ENCODE results near the gene AICDA.
A peak's percentile ranks its signal among the peaks of the same experiment; 100 is the strongest.
"Not testable (repeated sequence)": the region's sequence is repeated elsewhere in the genome, so short reads cannot be mapped to it uniquely, and the experiment has no call there.

AICDA gene

DNA sequence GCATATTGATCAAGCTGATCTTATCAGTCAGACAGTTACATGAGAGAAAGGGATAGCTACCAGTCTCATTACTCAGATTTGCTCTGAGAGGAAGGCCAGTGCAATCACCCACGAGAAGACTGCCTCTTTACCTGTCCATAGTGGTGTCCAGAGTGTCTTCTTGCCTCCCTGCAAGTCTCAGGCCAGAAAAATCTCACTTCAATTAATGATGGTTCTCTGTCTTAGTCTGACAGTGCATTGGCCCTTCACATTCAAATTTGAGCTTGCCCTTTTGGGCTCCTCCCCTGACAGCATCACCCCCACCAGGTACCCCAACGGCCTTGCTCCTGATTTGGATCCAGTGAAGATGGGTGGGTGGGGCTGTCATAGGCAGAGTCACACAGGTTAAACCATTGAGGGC is at the start of gene AICDA:
TSS of gene AICDA (minus strand) at position 231 of the 400 bp plus-strand sequence. CDS start at position 139, 92 bp downstream.
- DNase-seq = no peak

DNA sequence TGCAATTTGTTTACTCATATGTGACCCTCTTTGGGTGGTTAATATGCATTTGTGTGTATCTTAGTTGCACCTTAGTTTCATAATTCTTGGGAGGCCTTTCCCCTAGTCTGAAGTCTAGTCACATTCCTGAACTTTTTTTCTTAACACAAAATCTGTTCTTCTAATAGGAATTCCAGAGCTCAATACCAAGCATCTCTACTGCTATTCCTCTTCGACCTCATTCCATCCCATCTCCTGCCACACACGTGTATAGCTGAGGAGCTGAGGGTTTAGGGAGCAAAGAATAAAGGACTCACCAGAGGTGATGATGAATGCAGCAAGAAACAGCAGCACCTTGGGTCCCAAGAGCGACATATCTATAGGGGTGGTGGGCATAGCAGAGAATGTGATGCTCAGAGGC is 49.1 kb upstream of the AICDA start:
- no peak for DNase-seq

- DNase-seq = no peak
These were observed 48.4 kb upstream of the AICDA start for GRCh38 chr12:8661016-8661415.

GRCh38 chr12:8658346-8658745 is 45.7 kb upstream of the AICDA start:
- DNase-seq = no peak

- DNase-seq = no peak
These were observed 42.8 kb upstream of the AICDA start for GRCh38 chr12:8655421-8655820.

DNA sequence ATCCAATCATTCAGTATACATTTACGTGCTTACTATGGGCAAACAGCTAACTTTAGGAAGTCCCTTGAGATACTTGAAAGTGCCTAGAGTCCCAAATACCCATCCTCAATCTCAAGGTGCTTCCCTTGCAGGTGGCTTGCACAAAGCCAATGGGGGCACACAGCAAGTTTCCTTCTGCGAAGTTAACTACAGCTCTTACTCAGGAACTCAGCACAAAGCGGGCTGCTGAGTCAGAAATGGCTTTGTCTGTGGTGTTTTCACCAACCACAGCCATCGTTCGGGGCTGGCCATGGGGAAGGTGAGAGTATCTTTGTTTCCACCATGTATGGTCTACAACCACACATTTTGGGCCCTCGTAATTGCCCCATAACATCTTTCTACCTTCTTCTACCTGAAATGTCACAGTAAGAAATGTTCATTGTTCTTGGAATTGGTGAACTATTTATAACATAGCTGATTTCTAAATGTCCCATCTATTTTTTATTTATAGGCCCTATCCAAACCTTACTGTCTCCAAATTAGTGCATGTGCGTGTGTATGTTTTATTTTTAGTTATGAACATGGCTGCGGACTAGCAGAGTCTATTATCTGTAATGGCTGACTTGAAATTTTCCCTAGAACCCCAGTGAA is 36.0 kb upstream of the AICDA start:
- peak; percentile 68 to 78 for DNase-seq

DNA sequence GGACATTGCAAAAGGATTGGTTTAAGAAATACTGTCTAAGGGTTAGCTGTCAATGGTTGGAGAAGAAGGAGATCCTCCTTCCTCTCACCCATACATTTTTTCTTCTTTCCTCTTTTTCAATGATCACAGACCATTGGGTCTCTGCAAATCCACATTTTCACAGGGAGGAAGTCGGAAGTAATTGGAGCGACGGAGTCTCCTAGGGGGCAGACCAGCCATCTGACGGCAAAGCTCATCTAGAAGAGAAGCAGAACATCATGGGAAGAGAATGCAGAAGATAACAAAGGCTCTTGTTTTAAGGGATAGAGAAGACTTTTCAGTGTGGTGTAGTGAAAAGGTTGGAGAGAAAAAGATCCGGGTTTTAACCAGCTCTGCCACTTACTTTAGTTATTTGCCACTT is 35.3 kb upstream of the AICDA start:
- no peak for DNase-seq

DNA sequence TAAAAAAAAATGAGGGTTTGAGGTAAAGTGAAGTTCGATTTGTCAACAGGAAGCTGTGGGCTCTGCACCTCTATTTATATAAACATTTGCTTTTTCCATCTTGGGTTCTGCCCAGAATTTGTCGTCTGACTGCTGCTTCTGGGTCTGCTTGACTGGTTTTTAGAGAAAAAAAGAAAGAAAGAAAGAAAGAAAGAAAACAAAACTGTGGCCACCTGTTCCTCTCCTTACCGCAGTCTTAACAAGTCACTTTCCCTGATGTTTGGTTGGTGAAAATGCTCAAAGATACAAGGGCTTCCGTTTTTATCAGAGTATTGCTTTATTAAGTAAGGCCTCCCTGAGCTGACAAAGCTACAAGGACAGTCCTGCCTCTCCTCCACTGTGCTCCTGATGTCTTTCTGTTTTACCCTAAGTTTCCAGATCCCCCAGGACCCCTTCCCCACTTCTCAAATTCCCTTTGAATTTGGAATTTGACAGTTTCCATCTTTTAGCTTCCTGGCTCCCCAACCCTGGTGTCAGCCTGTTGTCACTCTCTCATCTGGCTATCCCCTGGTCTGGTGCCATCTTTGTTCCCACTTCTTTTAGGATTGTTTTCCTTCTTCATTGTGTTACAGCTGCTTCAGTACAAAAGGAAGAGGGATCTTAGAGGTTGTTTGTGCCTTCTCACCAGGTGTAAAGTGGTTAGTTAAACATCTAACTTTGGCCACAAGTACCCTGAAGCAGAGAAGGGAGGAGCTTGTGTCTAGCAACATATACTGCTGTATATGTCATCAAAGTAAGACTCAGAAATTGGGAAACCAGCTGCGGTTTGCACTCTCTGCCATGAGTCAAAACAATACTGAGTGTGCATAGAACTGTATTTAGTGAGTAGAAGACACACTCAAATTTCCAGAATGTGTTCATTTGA is 31.9 kb upstream of the AICDA start:
- DNase-seq = peak; percentile 45 to 62

DNA sequence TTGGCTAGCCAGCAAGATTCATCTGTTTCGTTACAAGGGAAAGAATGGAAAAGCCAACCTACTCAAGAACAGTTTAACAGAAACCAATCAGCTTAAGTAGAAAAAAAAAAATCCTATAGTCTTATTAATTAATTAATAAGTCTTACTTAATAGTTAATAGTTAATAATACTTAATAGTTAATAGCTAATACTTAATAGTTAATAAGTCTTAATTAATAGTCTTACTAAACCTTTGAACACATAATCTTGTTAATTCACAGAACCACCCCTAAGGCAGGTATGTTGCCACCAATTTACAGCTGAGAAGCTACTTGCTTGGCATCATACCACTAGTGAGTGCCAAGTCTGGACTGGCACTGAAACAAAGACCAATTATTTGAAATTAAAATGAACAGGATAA is 30.1 kb upstream of the AICDA start:
- DNase-seq = no peak

DNA sequence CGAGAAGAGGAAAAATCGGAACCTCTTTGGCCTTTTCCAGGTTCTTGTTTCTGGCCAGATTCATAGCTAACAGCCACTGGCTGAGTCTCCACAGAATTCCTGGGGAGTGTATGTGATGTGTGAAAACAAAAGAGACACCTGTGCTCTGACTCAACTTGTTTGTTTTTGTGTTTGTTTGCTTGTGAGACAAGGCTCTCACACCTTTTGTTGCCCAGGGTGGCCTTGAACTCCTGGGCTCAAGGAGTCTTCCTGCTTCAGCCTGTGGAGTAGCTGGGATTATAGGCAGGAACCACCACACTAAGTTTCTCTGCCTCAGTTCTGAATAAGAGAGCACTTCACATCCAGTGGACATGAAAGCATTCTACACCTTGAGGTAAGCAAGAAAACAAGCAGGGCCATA is 27.3 kb upstream of the AICDA start:
- DNase-seq = no peak

DNA sequence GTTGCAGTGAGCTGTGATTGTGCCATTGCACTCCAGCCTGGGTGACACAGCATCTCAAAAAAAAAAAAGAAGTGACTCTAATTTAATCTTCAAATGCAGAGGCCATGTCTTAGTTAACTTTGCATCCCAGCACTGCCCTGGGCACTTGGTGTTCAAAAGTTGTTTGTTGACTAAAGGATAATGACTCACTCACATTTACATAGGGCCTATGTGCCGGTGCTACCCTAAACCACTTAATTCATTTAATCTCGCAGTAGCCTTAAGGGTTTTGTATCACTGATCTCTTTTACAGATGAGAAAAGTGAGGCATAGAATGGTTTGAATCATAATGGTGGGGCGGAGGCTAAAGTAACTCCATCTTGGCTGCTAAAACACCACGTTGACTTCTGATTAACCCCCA is 26.3 kb upstream of the AICDA start:
- no peak for DNase-seq

- no peak for DNase-seq
These were observed 25.0 kb upstream of the AICDA start for GRCh38 chr12:8637666-8638065.

GRCh38 chr12:8637244-8637643 is 24.6 kb upstream of the AICDA start:
- no peak for DNase-seq

DNA sequence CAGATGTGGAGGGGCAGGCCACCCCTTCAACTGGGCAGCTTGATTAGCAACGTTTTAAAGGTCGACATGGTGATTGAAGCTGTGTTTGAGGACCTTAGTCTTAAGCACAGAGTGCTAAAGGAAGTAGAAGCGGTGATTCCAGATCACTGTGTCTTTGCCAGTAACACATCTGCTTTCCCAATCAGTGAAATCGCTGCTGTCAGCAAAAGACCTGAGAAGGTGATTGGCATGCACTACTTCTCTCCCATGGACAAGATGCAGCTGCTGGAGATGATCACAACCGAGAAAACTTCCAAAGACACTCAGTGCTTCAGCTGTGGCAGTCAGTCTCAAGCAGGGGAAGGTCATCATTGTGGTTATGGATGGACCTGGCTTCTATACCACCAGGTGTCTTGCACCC is 23.9 kb upstream of the AICDA start:
- DNase-seq = no peak

GRCh38 chr12:8636007-8636346 is 23.3 kb upstream of the AICDA start:
- not testable (repeated sequence) for DNase-seq

DNA sequence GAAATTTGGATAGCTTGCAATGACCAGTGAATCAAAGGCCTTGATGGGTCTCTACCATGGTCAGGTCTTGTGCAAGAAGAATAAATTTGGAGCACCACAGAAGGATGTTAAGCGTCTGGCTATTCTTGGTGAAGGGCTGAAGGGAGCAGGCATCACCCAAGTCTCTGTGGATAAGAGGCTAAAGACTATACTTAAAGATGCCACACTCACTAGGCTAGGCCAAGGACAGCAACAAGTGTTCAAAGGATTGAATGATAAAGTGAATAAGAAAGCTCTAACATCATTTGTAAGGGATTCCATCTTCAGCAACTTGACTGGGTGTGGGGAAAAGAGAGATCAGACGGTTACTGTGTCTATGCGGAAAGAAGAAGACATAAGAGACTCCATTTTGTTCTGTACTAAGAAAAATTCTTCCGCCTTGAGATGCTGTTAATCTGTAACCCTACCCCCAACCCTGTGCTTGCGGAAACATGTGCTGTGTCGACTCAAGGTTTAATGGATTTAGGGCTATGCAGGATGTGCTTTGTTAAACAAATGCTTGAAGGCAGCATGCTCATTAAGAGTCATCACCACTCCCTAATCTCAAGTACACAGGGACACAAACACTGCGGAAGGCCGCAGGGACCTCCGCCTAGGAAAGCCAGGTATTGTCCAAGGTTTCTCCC is 22.8 kb upstream of the AICDA start:
- DNase-seq = not testable (repeated sequence)

- no peak for DNase-seq
These were observed 17.5 kb upstream of the AICDA start for GRCh38 chr12:8630131-8630530.

DNA sequence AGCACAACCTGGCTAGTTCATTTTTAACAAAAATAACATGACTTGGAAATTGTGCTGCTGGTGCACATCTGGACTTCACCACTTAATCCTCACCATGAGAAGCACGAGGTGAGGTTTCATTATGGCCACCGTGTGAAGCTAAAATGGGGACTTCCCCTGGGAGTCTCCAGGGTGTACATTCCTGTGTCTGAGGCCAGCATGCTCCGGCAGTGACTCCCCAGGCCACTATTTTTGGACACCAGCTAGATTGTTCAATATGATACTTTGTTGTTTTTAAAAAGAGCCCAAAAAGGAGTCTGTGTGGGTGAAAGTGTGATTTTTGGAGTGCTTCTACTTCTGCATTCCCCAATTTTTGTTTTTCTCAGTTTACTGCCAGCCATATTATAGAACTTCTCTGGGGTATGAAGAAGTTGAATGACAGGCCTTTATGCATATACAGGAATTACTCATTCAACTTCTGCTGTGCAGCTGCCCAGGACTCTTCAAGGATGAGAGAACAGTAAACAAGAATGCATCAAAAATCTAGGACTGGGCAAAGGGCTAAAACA is 16.9 kb upstream of the AICDA start:
- no peak for DNase-seq

DNA sequence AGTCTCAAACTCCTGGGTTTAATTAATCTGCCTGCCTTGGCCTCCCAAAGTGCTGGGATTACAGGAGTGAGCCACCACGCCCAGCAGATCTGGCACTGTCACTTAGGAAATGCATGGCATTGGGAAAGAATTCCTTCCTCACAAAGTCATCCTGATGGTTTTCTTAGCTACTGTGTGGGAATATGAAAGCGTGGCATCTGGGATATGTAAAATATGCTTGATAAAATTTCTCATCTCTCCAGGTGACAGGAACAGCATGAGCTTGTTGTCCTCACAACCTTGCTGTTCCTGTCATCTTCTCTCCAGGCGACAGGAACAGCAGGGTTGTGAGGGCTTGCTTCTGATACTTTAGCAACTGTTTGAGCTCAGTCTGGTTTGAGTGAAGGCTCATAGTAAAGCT is 16.1 kb upstream of the AICDA start:
- DNase-seq = no peak

- DNase-seq = not testable (repeated sequence)
These were observed 12.1 kb upstream of the AICDA start for GRCh38 chr12:8624750-8625149.

DNA sequence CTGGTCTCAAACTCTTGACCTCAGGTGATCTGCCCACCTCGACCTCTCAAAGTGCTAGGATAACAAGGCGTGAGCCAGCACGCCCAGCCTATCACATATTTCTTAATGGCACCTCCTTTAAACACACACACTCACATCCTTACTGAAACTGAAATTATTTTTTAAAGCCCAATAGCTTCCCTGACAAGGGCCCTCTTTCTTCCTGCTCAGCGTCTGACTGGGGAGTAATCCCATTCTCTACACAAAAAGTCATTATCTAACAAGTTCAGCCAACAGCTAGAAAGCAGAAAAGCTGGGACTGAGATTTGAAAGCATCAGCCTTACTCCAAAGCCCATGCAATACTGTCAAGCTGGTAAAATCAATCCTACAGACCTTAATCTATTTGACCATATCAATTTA is 10.0 kb upstream of the AICDA start:
- DNase-seq = no peak

DNA sequence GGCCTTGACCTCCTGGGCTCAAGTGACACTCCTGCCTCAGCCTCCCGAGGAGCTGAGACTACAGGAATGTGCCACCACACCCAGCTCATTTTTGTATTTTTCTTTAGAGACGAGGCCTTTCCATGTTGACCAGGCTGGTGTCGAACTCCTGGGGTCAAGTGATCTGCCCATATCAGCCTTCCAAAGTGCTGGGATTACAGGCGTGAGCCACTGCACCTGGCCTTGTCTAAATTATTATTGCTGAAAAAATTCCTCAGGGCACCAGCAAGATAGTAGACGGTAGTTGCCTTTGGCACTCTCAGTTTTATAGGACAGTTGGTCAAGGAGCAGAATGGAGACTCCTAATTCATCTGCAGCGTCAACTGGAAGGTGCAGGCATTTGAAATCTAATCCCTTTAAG is 2.5 kb upstream of the AICDA start:
- DNase-seq = no peak

- not testable (repeated sequence) for DNase-seq
These were observed 1.2 kb upstream of the AICDA start for GRCh38 chr12:8613881-8614280.
